Hepatocyte (in vitro differentiated cells): ENCODE measurements around the gene HSF2BP. TPM values are rescaled to one million over a fixed set of nuclear protein-coding genes. Genes with fewer than 3 reads are reported as not detected.
"Not testable (repeated sequence)": the region's sequence is repeated elsewhere in the genome, so short reads cannot be mapped to it uniquely, and the experiment has no call there.

Experiments used
- DNase-seq: peaks from one replicate; pipeline ENCODE4 v3.0.0-alpha.2; 2016; ENCODE audit warnings: low spot score
- H2AFZ ChIP-seq: fragments of 200-600 bp; sonication (generic); 2 replicates; pipeline ENCODE4 v1.6.0; 2016; ENCODE audit warnings: antibody characterized with exemption, mild to moderate bottlenecking
- H3K27ac ChIP-seq: fragments of 200-600 bp; sonication (generic); 2 replicates; pipeline ENCODE4 v1.5.1; 2016; ENCODE audit warnings: mild to moderate bottlenecking
- H3K27me3 ChIP-seq: fragments of 200-600 bp; sonication (generic); 2 replicates; pipeline ENCODE4 v1.6.1; 2016
- H3K36me3 ChIP-seq: fragments of 200-600 bp; sonication (generic); replicated peaks from 2 replicates; pipeline ENCODE4 v1.5.1; 2016; ENCODE audit warnings: low read depth; ENCODE audit not compliant: insufficient read depth
- H3K4me1 ChIP-seq: fragments of 200-600 bp; sonication (generic); 2 replicates; pipeline ENCODE4 v1.5.1; 2016; ENCODE audit warnings: mild to moderate bottlenecking, moderate library complexity; ENCODE audit not compliant: insufficient read depth
- H3K4me2 ChIP-seq: fragments of 200-600 bp; sonication (generic); 2 replicates; pipeline ENCODE4 v1.6.0; 2016
- H3K4me3 ChIP-seq: fragments of 200-600 bp; sonication (generic); 2 replicates; pipeline ENCODE4 v1.5.1; 2016; ENCODE audit warnings: mild to moderate bottlenecking
- H3K79me2 ChIP-seq: fragments of 200-600 bp; sonication (generic); 2 replicates; pipeline ENCODE4 v1.6.0; 2017; ENCODE audit warnings: mild to moderate bottlenecking
- H3K9me2 ChIP-seq: fragments of 200-600 bp; sonication (generic); replicated peaks from 2 replicates; pipeline ENCODE4 v1.6.0; 2017; ENCODE audit warnings: mild to moderate bottlenecking; ENCODE audit not compliant: insufficient read depth
- H3K9me3 ChIP-seq: fragments of 200-600 bp; sonication (generic); 2 replicates; pipeline ENCODE4 v1.5.1; 2016; ENCODE audit warnings: low read depth, mild to moderate bottlenecking
- H4K20me1 ChIP-seq: fragments of 200-600 bp; sonication (generic); 2 replicates; pipeline ENCODE4 v1.6.0; 2016; ENCODE audit warnings: mild to moderate bottlenecking; ENCODE audit not compliant: insufficient read depth, poor library complexity, severe bottlenecking
- WGBS: methylation state at CpG from one replicate; pipeline ENCODE4 v1.1.6; 2016; ENCODE audit warnings: low lambda C conversion rate; ENCODE audit errors: missing lambda C conversion rate; 5-methylcytosine and 5-hydroxymethylcytosine counted together
- microRNA-seq: library from miRNA; unstranded; fragments of <30 nt; microRNA quantifications from one replicate; pipeline ENCODE4, GENCODE V29; 2017
- polyA plus RNA-seq: library from polyadenylated mRNA; unstranded; fragments of >200 nt; fragmentation: Nextera tagmentation; extraction: Ambion mirVana; gene quantifications from 2 replicates; pipeline ENCODE4 v1.2.1, GENCODE V29; 2016
- small RNA-seq: library from RNA; depleted of rRNA; stranded (forward); fragments of <200 nt; gene quantifications from one replicate; pipeline ENCODE3, GENCODE V24; 2014
- total RNA-seq: library from RNA; depleted of rRNA; stranded (reverse); fragments of >200 nt; gene quantifications from 2 replicates; pipeline ENCODE4 v1.2.3, GENCODE V29; 2014

Gene HSF2BP
- total and polyA plus RNA-seq, 2 experiments from 2014 or later: 1.3 to 1.4 TPM

- WGBS: no CpG with 5 or more reads among the region's 7 CpGs
- H3K27ac ChIP-seq, H3K4me1 ChIP-seq, H2AFZ ChIP-seq, H3K36me3 ChIP-seq, H3K4me2 ChIP-seq, H3K9me2 ChIP-seq, H4K20me1 ChIP-seq, H3K9me3 ChIP-seq, H3K79me2 ChIP-seq, DNase-seq, H3K4me3 ChIP-seq, H3K27me3 ChIP-seq: not testable (repeated sequence)
Measured at GRCh38 chr21:43498065-43498464, 161.2 kb downstream of the HSF2BP start.

- H3K4me2 ChIP-seq, H2AFZ ChIP-seq, H3K4me1 ChIP-seq, H3K9me2 ChIP-seq, H3K4me3 ChIP-seq, H3K79me2 ChIP-seq, H3K27me3 ChIP-seq, DNase-seq, H3K27ac ChIP-seq, H3K9me3 ChIP-seq, H3K36me3 ChIP-seq, H4K20me1 ChIP-seq: not testable (repeated sequence)
- no CpG with 5 or more reads among the region's 18 CpGs for WGBS
Measured at GRCh38 chr21:43494279-43495012, 164.8 kb downstream of the HSF2BP start.

- not testable (repeated sequence) for H3K4me2 ChIP-seq, H3K9me3 ChIP-seq, H2AFZ ChIP-seq, DNase-seq, H3K79me2 ChIP-seq, H4K20me1 ChIP-seq, H3K9me2 ChIP-seq, H3K4me3 ChIP-seq, H3K27me3 ChIP-seq, H3K4me1 ChIP-seq, H3K27ac ChIP-seq, H3K36me3 ChIP-seq
- no CpG with 5 or more reads among the region's 14 CpGs for WGBS
Measured at GRCh38 chr21:43493471-43493870, 165.8 kb downstream of the HSF2BP start.

GRCh38 chr21:43488235-43488634, 171.1 kb downstream of the HSF2BP start:
- H3K4me1 ChIP-seq, H3K4me3 ChIP-seq, DNase-seq, H3K9me3 ChIP-seq, H3K27ac ChIP-seq, H3K4me2 ChIP-seq, H2AFZ ChIP-seq, H3K9me2 ChIP-seq, H3K79me2 ChIP-seq, H3K36me3 ChIP-seq, H4K20me1 ChIP-seq, H3K27me3 ChIP-seq: not testable (repeated sequence)
- no CpG with 5 or more reads among the region's 17 CpGs for WGBS

- H3K9me3 ChIP-seq, H3K36me3 ChIP-seq, H3K27me3 ChIP-seq, H3K4me1 ChIP-seq, H4K20me1 ChIP-seq, H2AFZ ChIP-seq, H3K9me2 ChIP-seq, H3K4me2 ChIP-seq, H3K27ac ChIP-seq, H3K79me2 ChIP-seq, H3K4me3 ChIP-seq, DNase-seq: not testable (repeated sequence)
- no CpG with 5 or more reads among the region's 5 CpGs for WGBS
Measured at GRCh38 chr21:43486051-43486450, 173.2 kb downstream of the HSF2BP start.

GRCh38 chr21:43485016-43485415, 174.3 kb downstream of the HSF2BP start:
- not testable (repeated sequence) for DNase-seq, H3K4me1 ChIP-seq, H3K79me2 ChIP-seq, H3K4me2 ChIP-seq, H3K9me2 ChIP-seq, H2AFZ ChIP-seq, H3K9me3 ChIP-seq, H3K36me3 ChIP-seq, H4K20me1 ChIP-seq, H3K27ac ChIP-seq, H3K27me3 ChIP-seq, H3K4me3 ChIP-seq
- no CpG with 5 or more reads among the region's 25 CpGs for WGBS

GRCh38 chr21:43479197-43479596, 180.1 kb downstream of the HSF2BP start:
- H3K4me3 ChIP-seq, H3K9me3 ChIP-seq, H3K27me3 ChIP-seq, H3K79me2 ChIP-seq, H2AFZ ChIP-seq, H3K27ac ChIP-seq, DNase-seq, H4K20me1 ChIP-seq, H3K36me3 ChIP-seq, H3K9me2 ChIP-seq, H3K4me1 ChIP-seq, H3K4me2 ChIP-seq: not testable (repeated sequence)
- no CpG with 5 or more reads among the region's 13 CpGs for WGBS

Small RNA genes within 50 kb of the gene (microRNA-seq; reads per million reads assigned to microRNA genes)
- not detected for gene MIR6070

Small RNA genes within 50 kb of the gene (small RNA-seq; reads per million reads assigned to genes)
- gene MIR6070: not detected

Other genes with a start within 250 kb of the HSF2BP start
- gene SIK1, start 232.4 kb downstream of the HSF2BP start, total RNA-seq: 22.8 and 29.3 TPM in 2 replicates
- gene SIK1, start 232.4 kb downstream of the HSF2BP start, polyA plus RNA-seq: 7.7 and 9.6 TPM in 2 replicates
- gene RRP1B, start 72 bp upstream of the HSF2BP start, total RNA-seq: 19.2 and 20.3 TPM in 2 replicates
- 16.5 and 18.6 TPM in 2 replicates for gene RRP1B, start 72 bp upstream of the HSF2BP start, polyA plus RNA-seq
- gene PDXK, start 59.6 kb upstream of the HSF2BP start, total RNA-seq: 80.3 and 103 TPM in 2 replicates
- 185 and 192 TPM in 2 replicates for gene PDXK, start 59.6 kb upstream of the HSF2BP start, polyA plus RNA-seq
- gene CSTB, start 116.8 kb upstream of the HSF2BP start, total RNA-seq: 24.1 and 30.4 TPM in 2 replicates
- gene CSTB, start 116.8 kb upstream of the HSF2BP start, polyA plus RNA-seq: 116 and 120 TPM in 2 replicates
- 20.8 and 24.1 TPM in 2 replicates for gene RRP1, start 130.1 kb upstream of the HSF2BP start, total RNA-seq
- gene RRP1, start 130.1 kb upstream of the HSF2BP start, polyA plus RNA-seq: 32.0 and 40.9 TPM in 2 replicates
- gene AGPAT3, start 205.7 kb upstream of the HSF2BP start, total RNA-seq: 51.2 and 63.9 TPM in 2 replicates
- 31.7 and 41.0 TPM in 2 replicates for gene AGPAT3, start 205.7 kb upstream of the HSF2BP start, polyA plus RNA-seq